GM21723 (cell line): ENCODE measurements around the gene CHST9.

Experiments used
- ATAC-seq: cut with Tn5 transposase; IDR thresholded peaks from one replicate; pipeline ENCODE4 v1.9.1; 2021; ENCODE audit warnings: mild to moderate bottlenecking, moderate library complexity; ENCODE audit not compliant: unreplicated experiment

Gene CHST9

GRCh38 chr18:26874283-26874682, 310.8 kb downstream of the CHST9 start:
- no peak for ATAC-seq

GRCh38 chr18:26869640-26870039, 315.5 kb downstream of the CHST9 start:
- ATAC-seq: peak; percentile 78

- ATAC-seq: no peak
Observed at GRCh38 chr18:26868968-26869586, 316.0 kb downstream of the CHST9 start.

- ATAC-seq: no peak
Observed at GRCh38 chr18:26867471-26867870, 317.6 kb downstream of the CHST9 start.

- no peak for ATAC-seq
Observed at GRCh38 chr18:26865557-26865956, 319.6 kb downstream of the CHST9 start, which contains the start of gene AQP4. Gene AQP4, minus strand, starts transcription at chr18:26865707. Its CDS starts 18 bp downstream, at chr18:26865689.

- no peak for ATAC-seq
Observed at GRCh38 chr18:26864658-26865057, 320.4 kb downstream of the CHST9 start.

- no peak for ATAC-seq
Observed at GRCh38 chr18:26863921-26864497, 321.1 kb downstream of the CHST9 start.

GRCh38 chr18:26863122-26863879, 321.8 kb downstream of the CHST9 start:
- ATAC-seq: no peak

GRCh38 chr18:26862084-26862483, 323.0 kb downstream of the CHST9 start:
- no peak for ATAC-seq
